NB4 (cell line): ENCODE results near the gene NDUFB10.

Experiments
- DNase-seq: peaks from one replicate; pipeline ENCODE4 v3.0.0; 2010; ENCODE audit warnings: low read depth
- H3K4me3 ChIP-seq: one replicate; pipeline ENCODE4 v1.5.1; 2011; ENCODE audit warnings: mild to moderate bottlenecking, low read depth, low read length, moderate library complexity
- CTCF ChIP-seq: IDR thresholded peaks from one replicate; pipeline ENCODE4 v1.5.1; 2012; ENCODE audit warnings: low read depth, low read length
- MAX ChIP-seq: IDR thresholded peaks from 2 replicates; pipeline ENCODE4 v1.6.1; 2011; ENCODE audit warnings: low read depth, low read length
- MYC ChIP-seq: IDR thresholded peaks from 2 replicates; pipeline ENCODE4 v1.6.1; 2011; ENCODE audit warnings: low read depth, low read length
- POLR2A ChIP-seq: IDR thresholded peaks from 2 replicates; pipeline ENCODE4 v1.6.1; 2011; ENCODE audit warnings: mild to moderate bottlenecking; ENCODE audit not compliant: insufficient read length; ENCODE audit errors: extremely low read depth

NDUFB10 gene

GRCh38 chr16:1985466-1986150 is 26.3 kb downstream of the NDUFB10 start:
- DNase-seq = no peak
- peak overlapping the region; percentile 68 for H3K4me3 ChIP-seq
- TF ChIP-seq MAX = no peak
- TF ChIP-seq CTCF = no peak
- TF ChIP-seq POLR2A = no peak
- no peak for TF ChIP-seq MYC

GRCh38 chr16:1987198-1987597 is 27.9 kb downstream of the NDUFB10 start:
- TF ChIP-seq POLR2A (no peak), MYC (no peak), CTCF (no peak), MAX (no peak)
- no peak for DNase-seq
- no peak overlapping the region for H3K4me3 ChIP-seq

GRCh38 chr16:1989209-1990100 is 30.1 kb downstream of the NDUFB10 start, which contains the start of gene SYNGR3:
Gene SYNGR3, plus strand, starts transcription at chr16:1989970. Its CDS starts 133 bp downstream, at chr16:1990103.
- no peak for DNase-seq

GRCh38 chr16:1990101-1990350 is 30.7 kb downstream of the NDUFB10 start:
- no peak for TF ChIP-seq POLR2A
- no peak for TF ChIP-seq MAX
- TF ChIP-seq CTCF = no peak
- no peak for DNase-seq
- no peak overlapping the region for H3K4me3 ChIP-seq

More at GRCh38 chr16:1989209-1990100, 30.1 kb downstream of the NDUFB10 start, which contains the start of gene SYNGR3:
- no peak within 1 kb of the TSS for H3K4me3 ChIP-seq
- no peak for TF ChIP-seq MAX
- TF ChIP-seq MYC = no peak
- no peak for TF ChIP-seq CTCF
- TF ChIP-seq POLR2A = no peak

GRCh38 chr16:1990351-1991134 is 31.2 kb downstream of the NDUFB10 start:
- TF ChIP-seq MAX = no peak
- TF ChIP-seq POLR2A = no peak
- no peak for TF ChIP-seq MYC
- TF ChIP-seq CTCF = no peak
- H3K4me3 ChIP-seq = no peak overlapping the region
- DNase-seq = no peak
